Measurements from ENCODE around the gene VSTM4. TPM values are rescaled to one million over a fixed set of nuclear protein-coding genes. Genes with fewer than 3 reads are reported as not detected.

The VSTM4 gene
- total RNA-seq, 1 experiment from 2014 or later = 0.13 TPM

GRCh38 chr10:49150426-49150825 is 35.1 kb upstream of the VSTM4 start:
- in situ Hi-C loops (cut with HindIII; ENCODE audit: low pct_unique_long_range_greater_than_20kb, low sequenced_read_pairs) = no loop called here
- CTCF ChIA-PET = no interaction called here
- DNase-seq (ENCODE audit: low read depth, low spot score) = no peak

GRCh38 chr10:49149881-49150280 is 34.6 kb upstream of the VSTM4 start:
- H3K9me3 ChIP-seq (ENCODE audit: control insufficient read depth, insufficient read depth, low read depth, low read length) = no peaks in the 10 kb centered on the region
- POLR2A ChIA-PET = no interaction called here
- H3K27ac ChIP-seq (ENCODE audit: low read length) = no peak overlapping the region
- H3K4me3 ChIP-seq (ENCODE audit: low read depth in 2 of 2, low read length in 2 of 2) = no peak overlapping the region
- no peaks in the 10 kb centered on the region for H3K4me1 ChIP-seq (ENCODE audit: control insufficient read depth, insufficient read depth, low read length)
- in situ Hi-C loops (cut with HindIII; ENCODE audit: low pct_unique_long_range_greater_than_20kb, low sequenced_read_pairs) (no loop called here), intact Hi-C loops (cut with micrococcal nuclease; ENCODE audit: unreplicated experiment) (no loop called here)
- no TSS peak for BruUV-seq (replicated peaks)
- DNase-seq (ENCODE audit: low read depth, low spot score) = no peak
- CTCF ChIA-PET = no interaction called here
- no peaks in the 10 kb centered on the region for H3K36me3 ChIP-seq (ENCODE audit: control insufficient read depth, insufficient read depth, low read length)
- no peak for TF ChIP-seq TCF7L2 (IDR thresholded peaks at IDR 0.05; ENCODE audit: low read depth, low read length)
- TF ChIP-seq SIN3A (IDR thresholded peaks at IDR 0.05; ENCODE audit: borderline replicate concordance, insufficient read depth, low read depth, low read length) = no peak
- TF ChIP-seq, protein P1, sequence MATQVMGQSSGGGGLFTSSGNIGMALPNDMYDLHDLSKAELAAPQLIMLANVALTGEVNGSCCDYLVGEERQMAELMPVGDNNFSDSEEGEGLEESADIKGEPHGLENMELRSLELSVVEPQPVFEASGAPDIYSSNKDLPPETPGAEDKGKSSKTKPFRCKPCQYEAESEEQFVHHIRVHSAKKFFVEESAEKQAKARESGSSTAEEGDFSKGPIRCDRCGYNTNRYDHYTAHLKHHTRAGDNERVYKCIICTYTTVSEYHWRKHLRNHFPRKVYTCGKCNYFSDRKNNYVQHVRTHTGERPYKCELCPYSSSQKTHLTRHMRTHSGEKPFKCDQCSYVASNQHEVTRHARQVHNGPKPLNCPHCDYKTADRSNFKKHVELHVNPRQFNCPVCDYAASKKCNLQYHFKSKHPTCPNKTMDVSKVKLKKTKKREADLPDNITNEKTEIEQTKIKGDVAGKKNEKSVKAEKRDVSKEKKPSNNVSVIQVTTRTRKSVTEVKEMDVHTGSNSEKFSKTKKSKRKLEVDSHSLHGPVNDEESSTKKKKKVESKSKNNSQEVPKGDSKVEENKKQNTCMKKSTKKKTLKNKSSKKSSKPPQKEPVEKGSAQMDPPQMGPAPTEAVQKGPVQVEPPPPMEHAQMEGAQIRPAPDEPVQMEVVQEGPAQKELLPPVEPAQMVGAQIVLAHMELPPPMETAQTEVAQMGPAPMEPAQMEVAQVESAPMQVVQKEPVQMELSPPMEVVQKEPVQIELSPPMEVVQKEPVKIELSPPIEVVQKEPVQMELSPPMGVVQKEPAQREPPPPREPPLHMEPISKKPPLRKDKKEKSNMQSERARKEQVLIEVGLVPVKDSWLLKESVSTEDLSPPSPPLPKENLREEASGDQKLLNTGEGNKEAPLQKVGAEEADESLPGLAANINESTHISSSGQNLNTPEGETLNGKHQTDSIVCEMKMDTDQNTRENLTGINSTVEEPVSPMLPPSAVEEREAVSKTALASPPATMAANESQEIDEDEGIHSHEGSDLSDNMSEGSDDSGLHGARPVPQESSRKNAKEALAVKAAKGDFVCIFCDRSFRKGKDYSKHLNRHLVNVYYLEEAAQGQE (IDR thresholded peaks at IDR 0.05; ENCODE audit: insufficient read depth in 1 of 2, low read depth in 2 of 2, low read length in 1 of 2) = no peak
- TF ChIP-seq POLR2AphosphoS5 (IDR thresholded peaks at IDR 0.05; ENCODE audit: low read depth, low read length) = no peak
- no peak for TF ChIP-seq CTCF (IDR thresholded peaks at IDR 0.05)
- no peak for ATAC-seq
- peaks cover 11% of the 10 kb centered on the region for H3K27me3 ChIP-seq (ENCODE audit: control insufficient read depth, insufficient read depth, low read length)

More at GRCh38 chr10:49150426-49150825, 35.1 kb upstream of the VSTM4 start:
- intact Hi-C loops (cut with micrococcal nuclease; ENCODE audit: unreplicated experiment) = no loop called here
- Histone ChIP-seq H3K4me3 (ENCODE audit: low read depth in 2 of 2, low read length in 2 of 2) (no peak overlapping the region), H3K9me3 (ENCODE audit: control insufficient read depth, insufficient read depth, low read depth, low read length) (no peaks in the 10 kb centered on the region), H3K4me1 (ENCODE audit: control insufficient read depth, insufficient read depth, low read length) (no peaks in the 10 kb centered on the region), H3K27me3 (ENCODE audit: control insufficient read depth, insufficient read depth, low read length) (peaks cover 14% of the 10 kb centered on the region), H3K27ac (ENCODE audit: low read length) (no peak overlapping the region), H3K36me3 (ENCODE audit: control insufficient read depth, insufficient read depth, low read length) (no peaks in the 10 kb centered on the region)
- TF ChIP-seq TCF7L2 (IDR thresholded peaks at IDR 0.05; ENCODE audit: low read depth, low read length) = no peak
- TF ChIP-seq, protein P1 (IDR thresholded peaks at IDR 0.05; ENCODE audit: insufficient read depth in 1 of 2, low read depth in 2 of 2, low read length in 1 of 2) = no peak
- no peak for TF ChIP-seq SIN3A (IDR thresholded peaks at IDR 0.05; ENCODE audit: borderline replicate concordance, insufficient read depth, low read depth, low read length)
- no peak for TF ChIP-seq POLR2AphosphoS5 (IDR thresholded peaks at IDR 0.05; ENCODE audit: low read depth, low read length)
- no peak for TF ChIP-seq CTCF (IDR thresholded peaks at IDR 0.05)
- POLR2A ChIA-PET = no interaction called here
- no peak for ATAC-seq
- no TSS peak for BruUV-seq (replicated peaks)
